Measurements from ENCODE around the gene LCE1F. TPM values are rescaled to one million over a fixed set of nuclear protein-coding genes. Genes with fewer than 3 reads are reported as not detected.

The LCE1F gene
- total and polyA plus RNA-seq, 2 donors from 2014 or later: not detected

GRCh38 chr1:152741656-152742055, 33.3 kb upstream of the LCE1F start:
- FAIRE-seq: no peak
- H3K4me3 ChIP-seq (ENCODE audit: low read length in 3 of 3): no peak overlapping the region
- intact Hi-C loops (cut with DNase I): no loop called here
- no peaks in the 10 kb centered on the region for H3K4me1 ChIP-seq (ENCODE audit: control insufficient read depth in 2 of 3, insufficient read depth in 2 of 3, low read depth in 1 of 3, low read length in 3 of 3)
- no peak overlapping the region for H3K27ac ChIP-seq (ENCODE audit: low read depth in 2 of 2, low read length in 2 of 2)
- no peaks in the 10 kb centered on the region for H3K9me3 ChIP-seq (ENCODE audit: control insufficient read depth in 2 of 3, insufficient read depth in 1 of 3, low read length in 3 of 3)
- H3K36me3 ChIP-seq (ENCODE audit: control insufficient read depth in 2 of 3, insufficient read depth in 3 of 3, low read length in 3 of 3): no peaks in the 10 kb centered on the region
- H3K27me3 ChIP-seq (ENCODE audit: control insufficient read depth, insufficient read depth, low read length): no peaks in the 10 kb centered on the region
- DNase-seq: no peak
- H3K9ac ChIP-seq (ENCODE audit: low read length in 3 of 3): no peak overlapping the region
- no peak for TF ChIP-seq CTCF (IDR thresholded peaks at IDR 0.05; ENCODE audit: borderline replicate concordance, extremely low read depth, insufficient read depth)

- DNase-seq (no peak), FAIRE-seq (no peak)
- Histone ChIP-seq H3K9me3 (ENCODE audit: control insufficient read depth in 2 of 3, insufficient read depth in 1 of 3, low read length in 3 of 3) (no peaks in the 10 kb centered on the region), H3K4me3 (ENCODE audit: low read length in 3 of 3) (no peak overlapping the region), H3K36me3 (ENCODE audit: control insufficient read depth in 2 of 3, insufficient read depth in 3 of 3, low read length in 3 of 3) (no peaks in the 10 kb centered on the region), H3K27ac (ENCODE audit: low read depth in 2 of 2, low read length in 2 of 2) (no peak overlapping the region), H3K27me3 (ENCODE audit: control insufficient read depth, insufficient read depth, low read length) (no peaks in the 10 kb centered on the region), H3K9ac (ENCODE audit: low read length in 3 of 3) (no peak overlapping the region), H3K4me1 (ENCODE audit: control insufficient read depth in 2 of 3, insufficient read depth in 2 of 3, low read depth in 1 of 3, low read length in 3 of 3) (no peaks in the 10 kb centered on the region)
- intact Hi-C loops (cut with DNase I): no loop called here
- no peak for TF ChIP-seq CTCF (IDR thresholded peaks at IDR 0.05; ENCODE audit: borderline replicate concordance, extremely low read depth, insufficient read depth)
Observed at GRCh38 chr1:152743371-152744145, 31.4 kb upstream of the LCE1F start.

- no peaks in the 10 kb centered on the region for H3K4me1 ChIP-seq (ENCODE audit: control insufficient read depth in 2 of 3, insufficient read depth in 2 of 3, low read depth in 1 of 3, low read length in 3 of 3)
- no peaks in the 10 kb centered on the region for H3K27me3 ChIP-seq (ENCODE audit: control insufficient read depth, insufficient read depth, low read length)
- no peak for TF ChIP-seq CTCF (IDR thresholded peaks at IDR 0.05; ENCODE audit: borderline replicate concordance, extremely low read depth, insufficient read depth)
- intact Hi-C loops (cut with DNase I): no loop called here
- H3K9me3 ChIP-seq (ENCODE audit: control insufficient read depth in 2 of 3, insufficient read depth in 1 of 3, low read length in 3 of 3): no peaks in the 10 kb centered on the region
- no peak for FAIRE-seq
- H3K4me3 ChIP-seq (ENCODE audit: low read length in 3 of 3): no peak overlapping the region
- no peak overlapping the region for H3K9ac ChIP-seq (ENCODE audit: low read length in 3 of 3)
- DNase-seq: no peak
- no peaks in the 10 kb centered on the region for H3K36me3 ChIP-seq (ENCODE audit: control insufficient read depth in 2 of 3, insufficient read depth in 3 of 3, low read length in 3 of 3)
- no peak overlapping the region for H3K27ac ChIP-seq (ENCODE audit: low read depth in 2 of 2, low read length in 2 of 2)
Observed at GRCh38 chr1:152745289-152745704, 29.6 kb upstream of the LCE1F start.

All from kidney (tissue), 14 donors.